AG04450 (cell line): Measurements from ENCODE around the gene CCDC169. TPM values are rescaled to one million over a fixed set of nuclear protein-coding genes. Genes with fewer than 3 reads are reported as not detected.
A peak's percentile ranks its signal among the peaks of the same experiment; 100 is the strongest.

Experiments
- CTCF ChIA-PET: fragments of 300-600, 350-600 bp; formaldehyde crosslinking; extraction: SDS; loops from one replicate; lab custom pipeline; 2022; ENCODE audit warnings: antibody characterized with exemption, inconsistent platforms; lab: Charles Lee
- POLR2A ChIA-PET: fragments of 350-600 bp; formaldehyde crosslinking; extraction: SDS; loops from one replicate; lab custom pipeline; 2021; ENCODE audit warnings: antibody characterized with exemption, inconsistent platforms; lab: Yijun Ruan, JAX
- DNase-seq: peaks from one replicate; pipeline ENCODE4 v3.0.0-alpha.2; 2011; ENCODE audit warnings: low read depth, low spot score
- H3K27ac ChIP-seq: one replicate; pipeline ENCODE4 v1.5.1; 2012; ENCODE audit warnings: low read depth, low read length, control low read depth
- H3K27me3 ChIP-seq: one replicate; pipeline ENCODE4 v1.6.0; 2012; ENCODE audit warnings: low read length; ENCODE audit not compliant: control insufficient read depth, insufficient read depth
- H3K4me3 ChIP-seq: 2 replicates; pipeline ENCODE4 v1.5.1; 2011; ENCODE audit warnings: mild to moderate bottlenecking, low read depth, low read length, control low read depth
- H3K9me3 ChIP-seq: 2 replicates; pipeline ENCODE4 v1.5.1; 2012; ENCODE audit warnings: low read length; ENCODE audit not compliant: control insufficient read depth, insufficient read depth
- CTCF ChIP-seq: IDR thresholded peaks from 2 replicates; pipeline ENCODE4 v1.5.1; 2011; ENCODE audit warnings: low read depth, low read length, control low read depth, inconsistent platforms
- polyA plus RNA-seq: library from polyadenylated mRNA; depleted of rRNA; stranded (reverse); fragments of >200 nt; gene quantifications from 2 replicates; pipeline ENCODE4 v1.2.3, GENCODE V29; 2011

CCDC169 gene
- polyA plus RNA-seq, 1 experiment: 2.2 TPM

GRCh38 chr13:36298535-36299068 is 988 bp upstream of the CCDC169 start:
- no peaks in the 10 kb centered on the region for H3K27me3 ChIP-seq
- no peaks in the 10 kb centered on the region for H3K9me3 ChIP-seq
- TF ChIP-seq CTCF: no peak
- H3K4me3 ChIP-seq: peak overlapping the region; percentile 74; the same call in 1 of the 2 replicates
- DNase-seq: no peak
- H3K27ac ChIP-seq: no peak overlapping the region
- ChIA-PET POLR2A (interaction anchor here (0.8 to 1.2 kb wide), 3 partner anchors 47 to 319 kb away, joined by 3 read pairs; partner anchors contain the start of gene SPART), CTCF (interaction anchor here (1.9 to 3.6 kb wide), 2 partner anchors 15 to 48 kb away, joined by 7 to 15 read pairs; no protein-coding TSS in a partner anchor)

- ChIA-PET POLR2A (no interaction called here), CTCF (interaction anchor here (0.5 to 4.7 kb wide), 4 partner anchors 11 to 116 kb away, joined by 4 to 41 read pairs (median 9); no protein-coding TSS in a partner anchor)
- H3K27ac ChIP-seq: no peak overlapping the region
- TF ChIP-seq CTCF: no peak
- H3K4me3 ChIP-seq: no peak overlapping the region
- H3K9me3 ChIP-seq: no peaks in the 10 kb centered on the region
- no peak for DNase-seq
- no peaks in the 10 kb centered on the region for H3K27me3 ChIP-seq
Measured at GRCh38 chr13:36294096-36294495, 3.5 kb downstream of the CCDC169 start.

- TF ChIP-seq CTCF: no peak
- CTCF ChIA-PET: interaction anchor here (0.5 to 4.7 kb wide), 4 partner anchors 10 to 117 kb away, joined by 4 to 41 read pairs (median 9); no protein-coding TSS in a partner anchor
Measured at GRCh38 chr13:36293497-36293896, 4.1 kb downstream of the CCDC169 start.

GRCh38 chr13:36288794-36289391 is 8.7 kb downstream of the CCDC169 start:
- CTCF ChIA-PET: interaction anchor here (0.7 to 1.2 kb wide), 2 partner anchors 14 to 310 kb away, joined by 3 to 4 read pairs; no protein-coding TSS in a partner anchor
- Histone ChIP-seq H3K27me3 (no peaks in the 10 kb centered on the region), H3K9me3 (peaks cover 5% of the 10 kb centered on the region), H3K4me3 (no peak overlapping the region), H3K27ac (no peak overlapping the region)
- POLR2A ChIA-PET: no interaction called here
- TF ChIP-seq CTCF: no peak
- no peak for DNase-seq

More at GRCh38 chr13:36293497-36293896, 4.1 kb downstream of the CCDC169 start:
- no peak overlapping the region for H3K4me3 ChIP-seq
- H3K27ac ChIP-seq: no peak overlapping the region
- POLR2A ChIA-PET: no interaction called here
- no peaks in the 10 kb centered on the region for H3K9me3 ChIP-seq
- no peaks in the 10 kb centered on the region for H3K27me3 ChIP-seq
- no peak for DNase-seq

GRCh38 chr13:36286006-36286405 is 11.6 kb downstream of the CCDC169 start:
- TF ChIP-seq CTCF: no peak
- Histone ChIP-seq H3K4me3 (no peak overlapping the region), H3K27me3 (no peaks in the 10 kb centered on the region), H3K27ac (no peak overlapping the region), H3K9me3 (peaks cover 5% of the 10 kb centered on the region)
- no peak for DNase-seq
- ChIA-PET POLR2A (no interaction called here), CTCF (interaction anchor here (2.7 to 6.3 kb wide), 2 partner anchors 11 to 109 kb away, joined by 11 to 90 read pairs; no protein-coding TSS in a partner anchor)
